ENCODE measurements around the gene ZNF664.

ZNF664 gene

DNA sequence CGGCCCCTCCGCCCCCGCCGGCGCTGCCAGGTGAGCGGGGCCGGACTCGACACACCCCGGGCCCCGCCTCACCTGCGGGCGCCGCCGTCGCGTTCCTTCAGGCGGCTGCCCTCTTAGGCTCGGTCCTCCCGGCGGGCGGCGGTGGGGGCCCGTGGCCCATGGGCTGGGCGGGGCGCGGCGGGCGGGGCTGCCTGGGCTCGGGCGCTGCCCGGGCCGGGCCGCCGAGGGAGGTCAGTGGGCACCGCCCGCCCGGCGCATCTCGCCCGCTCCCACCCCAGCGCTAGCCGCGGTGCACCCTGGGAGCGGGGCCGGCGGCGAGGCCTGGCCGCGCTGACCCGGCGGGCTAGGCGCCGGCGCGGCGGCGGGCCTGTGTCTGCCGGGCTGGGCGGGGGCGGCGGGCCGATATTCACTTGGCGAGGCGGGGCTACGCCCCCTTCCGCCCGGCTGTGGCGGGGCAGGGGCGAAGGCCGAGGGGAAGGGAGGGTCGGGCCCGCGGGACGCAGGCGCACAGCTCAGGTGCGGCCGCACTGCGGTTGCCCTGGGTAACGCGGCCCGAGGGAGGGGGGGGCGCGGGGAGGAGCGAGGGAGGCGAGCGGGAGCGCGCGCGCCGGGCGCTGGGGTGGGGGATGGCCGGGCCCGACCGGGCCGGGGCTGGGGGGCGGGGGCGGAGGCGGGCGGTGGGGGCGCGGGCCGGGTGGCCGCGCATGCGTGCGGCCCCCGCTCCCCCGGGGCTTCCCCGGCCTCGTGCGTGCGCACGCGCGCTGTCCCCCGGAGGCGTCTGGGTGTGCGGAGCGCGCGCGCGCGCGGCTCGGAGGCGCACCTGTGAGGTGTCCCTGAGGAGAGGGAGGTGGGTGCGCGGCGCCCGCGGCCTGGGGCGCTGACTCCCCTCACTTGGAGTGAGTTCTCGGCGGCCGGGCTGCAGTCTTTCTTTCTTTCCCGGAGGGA is at the start of gene ZNF664, which contains the start of gene CCDC92:
Gene ZNF664 (plus strand): TSS at position 759 of the 945 bp plus-strand sequence. CDS start 38,930 bp downstream, outside the sequence.
Gene CCDC92 (minus strand): TSS at position 375 of the 945 bp plus-strand sequence. CDS start 28,526 bp downstream, outside the sequence.
- DNase-seq: peak; percentile 98

DNA sequence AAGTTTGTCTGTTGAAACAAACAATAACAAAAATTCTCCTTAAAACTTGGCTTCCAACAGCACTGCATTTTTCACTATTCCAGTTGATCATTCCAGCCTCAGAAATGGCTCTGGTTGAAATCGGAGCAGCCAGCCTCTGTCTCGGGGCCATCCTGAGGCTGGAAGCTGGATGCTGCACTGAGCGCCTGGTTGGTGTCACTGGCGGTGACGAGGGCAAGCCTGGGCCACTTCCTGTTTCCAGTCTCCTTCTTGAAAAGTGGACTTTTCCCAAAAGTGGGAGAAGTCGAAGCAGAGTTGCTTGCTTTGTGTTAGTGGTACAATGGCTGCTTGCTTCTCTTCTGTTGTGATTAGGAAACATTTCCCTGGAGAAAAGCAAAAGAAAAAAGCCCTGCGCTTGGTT is 49.1 kb upstream of the ZNF664 start:
- DNase-seq: no peak

DNA sequence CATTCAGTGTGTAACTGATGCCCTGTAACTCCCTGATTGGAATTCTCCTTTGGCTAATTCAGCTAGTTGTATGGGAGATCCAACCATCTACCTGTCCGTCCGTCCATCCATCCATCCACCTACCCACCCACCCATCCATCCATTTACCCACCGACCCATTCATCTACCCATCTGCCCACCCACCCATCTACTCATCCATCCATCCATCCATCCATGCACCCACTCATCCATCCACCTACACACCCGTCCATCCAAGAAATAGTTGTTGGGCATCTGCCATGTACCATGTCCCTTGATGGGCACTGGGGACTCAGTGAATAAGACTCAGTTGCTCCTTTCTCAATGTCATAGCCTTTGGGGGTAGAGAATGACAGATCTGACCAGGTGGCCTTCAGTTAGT is 48.5 kb upstream of the ZNF664 start:
- no peak for DNase-seq

DNA sequence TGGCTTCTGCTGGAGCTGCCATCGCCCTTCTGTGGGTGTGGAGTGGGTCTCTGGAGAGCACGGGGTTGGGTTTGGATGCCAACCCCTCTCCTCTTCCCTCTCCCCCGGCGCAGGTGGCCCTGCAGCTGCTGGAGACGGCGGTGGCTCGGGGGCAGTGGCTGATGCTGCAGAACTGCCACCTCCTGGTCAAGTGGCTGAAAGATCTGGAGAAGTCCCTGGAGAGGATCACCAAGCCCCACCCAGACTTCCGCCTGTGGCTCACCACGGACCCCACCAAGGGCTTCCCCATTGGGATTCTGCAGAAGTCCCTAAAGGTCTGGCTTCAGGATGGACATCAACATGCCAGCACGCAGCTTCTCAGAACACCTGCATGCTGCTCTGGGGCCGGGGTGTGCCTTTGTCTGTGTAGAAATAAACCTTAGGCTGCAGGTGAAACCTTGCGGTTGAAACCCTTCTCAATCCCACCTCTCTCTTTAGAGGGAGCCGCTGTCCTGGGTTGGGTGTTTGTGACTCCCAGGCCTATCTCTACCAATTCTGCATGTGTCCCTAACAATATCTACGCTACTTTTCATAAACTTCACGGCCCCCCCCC is 44.6 kb upstream of the ZNF664 start:
- no peak for DNase-seq

DNA sequence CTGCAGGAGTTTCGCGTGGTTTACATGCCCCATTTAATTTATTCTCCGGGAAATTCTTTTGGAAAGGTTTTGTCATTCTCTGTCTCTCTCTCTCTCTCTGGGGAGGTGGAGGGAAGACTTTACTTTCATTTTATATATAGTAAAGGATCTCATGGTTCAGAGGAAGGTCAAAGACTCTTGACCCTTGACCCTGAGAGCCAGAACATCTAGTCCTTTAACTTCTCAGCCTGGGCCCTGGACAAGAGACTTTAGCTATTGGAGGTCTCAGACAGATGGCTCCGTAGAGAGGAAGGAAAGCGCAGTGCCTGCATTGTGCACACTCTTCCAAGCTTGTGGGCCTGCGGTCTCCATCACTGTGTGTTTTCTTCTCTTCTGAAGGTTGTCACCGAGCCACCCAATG is 44.1 kb upstream of the ZNF664 start:
- DNase-seq: no peak

DNA sequence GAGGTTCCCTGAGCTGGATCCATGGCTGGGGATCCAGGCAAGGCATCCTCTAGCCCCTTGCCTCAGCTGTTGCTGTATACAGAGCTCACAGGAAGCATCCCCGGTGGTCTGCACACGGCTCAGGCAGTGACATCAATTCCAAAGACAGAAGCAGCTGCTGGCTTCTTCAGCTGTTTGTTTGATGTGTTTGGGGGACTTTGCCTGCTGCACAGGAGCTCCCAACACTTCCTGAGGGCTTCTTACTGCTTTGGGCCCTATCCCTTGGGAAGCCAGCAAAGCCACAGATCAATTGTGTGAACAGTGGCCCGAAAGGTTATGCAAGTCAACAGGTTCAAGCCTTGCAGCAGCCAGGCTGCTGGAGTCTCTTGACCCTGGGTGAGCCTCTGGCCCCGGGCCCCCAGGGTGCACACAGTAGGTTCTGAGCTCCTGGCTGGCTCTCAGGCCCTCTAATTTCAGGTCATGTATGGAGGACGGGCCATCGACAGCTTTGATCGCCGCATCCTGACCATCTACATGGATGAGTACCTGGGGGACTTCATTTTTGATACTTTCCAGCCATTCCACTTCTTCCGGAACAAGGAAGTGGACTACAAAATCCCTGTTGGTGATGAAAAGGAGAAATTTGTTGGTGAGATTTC is 43.0 kb upstream of the ZNF664 start:
- DNase-seq: no peak

DNA sequence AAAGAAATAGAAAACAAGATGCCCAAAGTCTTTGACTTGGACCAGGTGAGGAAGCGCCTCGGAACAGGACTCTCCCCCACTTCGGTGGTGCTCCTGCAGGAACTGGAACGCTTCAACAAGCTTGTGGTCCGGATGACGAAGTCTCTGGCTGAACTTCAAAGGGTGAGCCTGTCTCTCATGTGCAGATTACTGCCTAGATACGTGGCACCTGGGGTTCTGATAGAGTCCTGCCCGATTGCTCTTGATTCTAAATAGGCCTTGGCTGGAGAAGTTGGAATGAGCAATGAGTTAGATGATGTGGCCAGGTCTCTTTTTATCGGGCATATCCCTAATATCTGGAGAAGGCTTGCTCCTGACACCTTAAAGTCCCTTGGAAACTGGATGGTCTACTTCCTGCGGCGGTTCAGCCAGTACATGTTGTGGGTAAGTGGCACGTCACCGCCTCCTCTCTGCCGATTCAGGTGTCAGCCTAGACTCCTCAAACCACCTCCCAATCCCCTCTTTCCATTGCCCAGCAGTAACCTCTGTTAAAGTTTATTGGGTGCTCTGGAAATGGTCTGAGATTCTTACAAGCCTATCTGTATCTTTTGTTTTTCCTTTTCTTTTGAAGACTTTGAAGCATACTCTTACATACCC is 41.2 kb upstream of the ZNF664 start:
- no peak for DNase-seq

DNA sequence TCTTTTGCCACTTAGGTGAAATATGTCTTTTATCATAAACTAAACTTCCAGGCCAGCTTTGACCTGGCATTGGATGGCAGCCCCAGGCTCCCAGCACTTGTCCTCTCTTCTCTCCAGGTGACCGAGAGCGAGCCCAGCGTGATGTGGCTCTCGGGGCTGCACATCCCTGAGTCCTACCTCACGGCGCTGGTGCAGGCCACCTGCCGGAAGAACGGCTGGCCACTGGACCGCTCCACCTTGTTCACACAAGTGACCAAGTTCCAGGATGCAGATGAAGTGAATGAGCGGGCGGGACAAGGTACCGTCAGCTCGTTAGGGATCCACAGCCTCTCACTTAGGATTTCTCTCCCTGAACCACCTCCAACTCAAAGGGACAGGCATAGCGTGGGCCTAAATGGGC is 39.8 kb upstream of the ZNF664 start:
- no peak for DNase-seq

DNA sequence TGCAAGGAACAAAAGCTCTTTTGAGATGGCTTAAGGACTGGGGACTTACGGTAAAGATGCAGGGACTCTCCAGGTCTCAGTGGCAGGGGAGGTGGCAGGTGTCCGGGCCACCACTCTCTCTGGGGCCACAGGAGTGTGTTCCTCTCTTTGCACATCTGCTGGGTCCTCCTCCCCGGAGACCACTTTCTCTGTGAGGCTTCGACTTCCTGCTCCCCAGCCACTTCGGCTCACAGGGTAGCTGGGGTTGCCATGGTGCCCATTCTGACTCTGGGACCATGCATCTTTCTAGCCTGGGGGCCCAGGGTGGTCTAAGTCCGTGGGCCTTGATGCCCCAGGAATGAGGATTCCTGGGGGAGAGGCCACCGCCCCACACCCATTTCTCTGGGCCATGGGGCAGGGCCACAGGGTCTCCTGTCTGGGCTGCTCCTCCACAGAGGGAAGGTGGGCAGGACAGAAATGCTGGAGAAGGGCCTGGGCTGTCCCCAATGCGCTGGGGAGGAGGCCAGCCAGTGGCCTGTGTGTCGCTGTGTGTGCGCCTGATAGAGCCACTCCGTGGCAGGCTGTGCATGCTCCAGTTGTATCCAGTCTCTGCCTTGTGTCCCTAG is 38.9 kb upstream of the ZNF664 start:
- DNase-seq: no peak

DNA sequence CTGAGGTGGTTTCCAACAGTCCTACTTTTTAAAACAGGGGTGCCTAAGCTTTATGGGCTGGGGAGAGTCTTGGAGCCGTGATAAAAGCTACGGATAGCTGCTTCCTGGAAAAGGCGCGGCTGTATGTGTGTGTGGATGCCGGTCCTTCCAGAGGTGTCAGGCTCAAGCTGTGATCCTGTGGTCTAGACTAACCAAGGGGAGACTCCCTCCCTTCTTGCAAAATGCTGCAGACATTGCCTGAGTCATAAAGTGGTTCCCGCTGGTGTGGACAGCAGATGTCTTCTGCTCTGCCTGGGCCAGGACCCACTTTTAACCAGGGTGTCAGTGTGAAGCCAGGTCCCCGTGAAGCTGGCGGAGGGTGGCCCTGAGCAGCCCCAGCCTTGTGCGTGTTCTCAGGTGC is 38.2 kb upstream of the ZNF664 start:
- DNase-seq: no peak

DNA sequence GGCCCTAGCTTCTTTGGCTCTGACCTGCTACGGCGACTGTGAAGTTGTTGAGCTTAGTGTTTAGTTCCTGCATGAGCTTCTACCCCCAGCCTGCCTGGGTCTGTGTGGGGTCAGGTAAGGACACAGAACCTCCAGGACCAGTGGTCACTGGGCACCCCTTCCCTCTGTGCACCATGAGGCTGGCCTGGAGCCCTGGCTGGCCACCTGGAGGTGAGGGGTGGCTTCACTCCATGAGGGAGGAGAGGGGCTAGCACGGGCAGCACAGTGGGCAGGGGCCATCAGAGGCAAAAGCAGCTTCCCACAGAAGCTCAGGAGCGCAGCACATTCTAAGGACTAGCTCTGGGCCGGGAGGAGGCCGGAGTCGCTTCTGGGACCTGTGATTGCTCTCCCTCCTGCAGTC is 37.1 kb upstream of the ZNF664 start:
- DNase-seq: no peak

DNA sequence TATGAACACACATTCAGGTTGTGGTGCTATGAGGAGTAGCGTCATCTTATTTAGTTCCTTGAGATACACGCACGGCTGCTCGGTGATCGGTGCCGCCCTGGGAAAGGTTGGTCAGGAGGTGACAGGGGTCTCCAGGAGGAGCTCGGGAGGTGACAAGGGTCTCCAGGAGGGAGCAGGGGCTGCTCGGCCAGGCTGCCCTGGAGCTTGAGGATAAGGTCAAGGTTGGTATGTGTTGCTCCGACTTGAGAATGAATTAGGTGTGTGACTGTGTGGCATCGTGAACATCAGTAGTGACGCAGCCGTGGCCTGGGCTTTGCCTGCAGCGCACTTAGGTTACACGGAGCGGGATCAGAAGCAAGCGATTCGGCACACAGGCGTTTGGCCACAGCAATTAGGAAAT is 36.5 kb upstream of the ZNF664 start:
- DNase-seq: no peak

DNA sequence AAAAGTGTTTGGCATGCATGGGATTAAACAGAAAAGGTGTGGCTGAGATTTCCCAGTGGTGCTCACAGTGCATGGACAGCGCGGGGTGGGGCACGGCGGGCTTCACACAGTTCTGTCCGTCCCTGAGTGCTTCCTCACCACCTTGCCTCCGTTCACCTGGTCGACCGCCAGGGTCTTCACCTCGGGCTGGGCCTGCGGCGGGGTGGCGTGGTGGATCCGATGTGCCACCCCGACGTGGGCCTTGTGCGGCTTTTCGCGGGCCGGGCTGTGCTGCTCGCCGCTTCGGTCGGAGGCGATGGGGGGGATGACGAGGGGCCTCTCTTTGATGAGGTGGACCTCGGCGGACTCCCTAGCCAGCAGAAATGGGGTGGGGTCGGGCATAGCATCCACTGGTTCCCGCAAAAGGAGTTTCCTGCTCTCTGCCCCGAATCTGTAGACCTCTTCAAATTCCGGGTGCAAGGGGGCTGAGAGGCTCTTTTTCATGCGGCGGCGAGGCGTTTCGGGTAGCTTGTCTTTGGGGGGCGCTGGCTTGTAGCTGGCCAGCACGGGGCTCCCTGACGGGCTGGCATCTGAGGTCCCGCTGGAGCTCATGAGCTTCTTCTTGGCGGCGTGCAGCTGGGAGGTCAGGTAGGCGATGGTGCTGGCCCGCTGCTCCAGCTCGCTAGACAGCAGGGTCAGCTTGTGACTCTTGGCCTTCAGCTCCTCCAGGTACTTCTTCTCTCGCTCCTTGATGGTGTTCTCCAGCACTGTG is 35.9 kb upstream of the ZNF664 start:
- no peak for DNase-seq

DNA sequence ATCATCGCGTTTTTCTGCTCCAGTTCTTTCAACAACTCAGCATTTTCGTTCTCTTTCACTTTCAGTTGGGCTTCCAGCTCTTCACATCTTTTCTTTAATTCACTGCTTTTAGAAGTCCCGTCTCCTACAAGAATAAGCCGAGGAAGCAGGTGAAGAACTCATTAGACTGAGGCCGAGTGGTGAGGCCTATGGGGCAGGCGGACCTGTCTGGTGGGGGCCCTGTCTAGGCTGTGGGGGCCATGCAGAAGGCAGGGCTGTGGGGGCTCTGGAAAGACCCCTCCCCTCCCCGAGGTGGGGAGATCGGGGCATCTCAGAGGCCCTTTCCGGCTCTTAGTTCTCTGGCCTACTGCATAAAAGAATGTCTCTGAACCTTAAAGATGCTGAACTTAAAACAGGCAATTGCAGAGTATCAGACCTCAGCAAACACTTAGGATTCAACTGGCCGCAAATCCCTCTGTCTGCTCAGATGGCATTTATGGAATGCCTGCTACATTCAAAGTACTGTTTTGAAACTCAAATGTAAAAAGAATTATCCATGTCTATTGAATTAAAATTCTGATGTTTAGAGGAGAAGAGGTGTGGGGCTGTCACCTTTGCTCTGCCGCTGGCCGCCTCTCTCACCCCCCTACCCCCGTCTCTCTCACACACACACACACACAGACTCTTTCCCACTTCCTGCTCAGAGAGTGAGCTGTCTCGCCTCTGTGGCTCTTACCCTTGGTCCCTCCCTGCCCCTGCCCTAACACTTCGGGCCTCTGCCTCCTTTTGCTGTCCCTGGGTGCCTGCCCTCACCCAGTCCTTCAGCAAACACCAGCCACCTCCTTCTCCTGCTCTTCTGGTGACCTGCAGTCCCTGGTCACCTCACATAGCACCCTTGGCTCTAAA is 35.1 kb upstream of the ZNF664 start:
- DNase-seq: peak; percentile 67

DNA sequence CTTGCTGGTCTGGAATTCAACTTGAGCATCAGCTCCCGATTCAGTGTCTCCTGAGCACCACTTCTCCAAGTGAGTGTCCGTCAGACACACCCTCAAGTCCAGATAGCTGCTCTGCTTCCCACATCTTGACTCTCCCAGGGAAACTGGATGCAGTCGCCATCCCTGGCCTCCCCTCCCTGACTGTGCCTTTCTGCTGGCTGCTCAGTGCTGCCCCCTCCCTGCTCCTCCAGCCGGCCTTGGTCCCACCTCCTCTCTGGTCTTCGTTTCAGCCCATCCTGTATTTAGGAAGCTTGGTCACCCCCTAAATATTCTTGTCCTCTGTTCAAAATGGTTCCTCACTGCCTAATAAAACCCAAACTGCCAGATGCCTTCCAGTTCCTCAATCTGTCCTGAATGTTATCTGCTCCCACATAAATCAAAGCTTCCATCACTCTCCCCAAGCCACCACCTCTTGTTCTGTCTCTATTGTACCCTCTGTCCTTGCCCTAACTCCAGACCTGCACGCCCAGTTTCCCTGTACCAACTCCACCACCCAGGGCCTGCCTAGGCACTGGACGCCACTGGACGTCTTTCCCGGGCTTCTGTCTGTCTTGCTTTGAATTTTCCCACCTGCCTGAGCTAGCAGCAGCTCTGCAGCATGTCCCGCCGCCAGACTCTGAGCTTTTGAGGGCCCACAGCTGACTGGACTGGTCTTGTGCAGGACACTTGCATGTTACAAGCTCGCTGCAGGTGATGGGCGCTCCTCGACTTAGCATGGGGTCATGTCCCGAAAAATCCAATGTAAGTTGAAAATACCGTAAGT is 34.1 kb upstream of the ZNF664 start:
- no peak for DNase-seq

DNA sequence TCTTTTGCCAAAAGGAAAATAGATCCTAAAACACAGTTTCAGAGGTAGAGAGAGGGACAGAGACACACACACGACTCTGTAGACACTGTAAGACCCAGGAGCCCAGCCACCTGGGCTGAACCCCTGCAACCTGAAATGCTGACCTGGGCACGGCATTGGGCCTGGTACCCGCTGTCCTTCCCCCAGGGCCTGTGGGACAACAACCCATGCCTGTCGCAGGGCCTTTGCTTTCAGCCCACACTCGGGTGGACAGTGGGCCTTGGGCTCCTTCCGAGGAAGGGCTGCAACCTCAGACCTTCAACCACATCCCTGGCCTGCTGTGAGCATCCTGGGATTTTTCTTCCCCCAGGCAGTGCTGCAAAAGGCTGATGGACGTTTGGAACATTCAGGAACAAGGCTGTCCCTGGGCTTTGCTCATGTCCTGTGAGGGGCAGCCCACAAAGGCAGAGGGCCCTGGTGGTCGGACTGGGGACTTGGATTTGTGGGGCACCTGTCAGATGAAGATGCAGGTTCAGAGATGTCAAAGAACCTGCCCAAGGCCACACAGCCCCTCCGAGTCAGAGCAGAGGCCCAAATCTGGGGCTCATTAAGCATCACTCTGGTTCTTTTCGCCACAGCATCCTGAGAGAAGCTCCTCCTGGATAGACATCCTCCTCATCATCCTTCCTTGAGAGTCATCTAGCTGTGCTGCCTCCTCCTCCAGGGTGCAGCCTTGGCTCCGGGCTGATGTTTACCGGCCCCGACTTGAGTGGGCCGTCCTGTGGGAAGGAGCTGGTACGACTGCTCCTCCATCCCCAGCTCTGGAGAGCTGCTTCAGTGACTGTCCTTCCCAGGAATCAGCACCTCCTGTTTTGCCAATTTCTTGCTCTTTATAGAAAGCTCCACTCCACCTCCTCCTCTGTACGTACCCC is 33.0 kb upstream of the ZNF664 start:
- DNase-seq: no peak

DNA sequence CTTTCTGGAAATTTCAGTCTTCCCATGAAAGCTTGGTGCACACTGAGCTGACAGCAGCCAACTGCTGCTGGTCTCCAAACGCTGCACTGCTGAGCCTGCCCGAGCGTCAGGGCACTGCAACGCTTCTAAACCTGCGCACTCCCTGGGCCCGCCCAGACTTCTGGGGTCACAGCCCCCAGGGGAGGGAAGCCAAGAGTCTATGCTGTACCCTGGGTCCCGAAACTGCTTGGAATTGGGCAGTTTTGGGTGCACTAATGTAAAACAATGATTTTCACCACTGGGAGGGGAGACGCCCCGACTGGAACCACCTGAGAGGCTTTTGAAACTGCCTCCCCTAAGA is 32.4 kb upstream of the ZNF664 start:
- DNase-seq: no peak

DNA sequence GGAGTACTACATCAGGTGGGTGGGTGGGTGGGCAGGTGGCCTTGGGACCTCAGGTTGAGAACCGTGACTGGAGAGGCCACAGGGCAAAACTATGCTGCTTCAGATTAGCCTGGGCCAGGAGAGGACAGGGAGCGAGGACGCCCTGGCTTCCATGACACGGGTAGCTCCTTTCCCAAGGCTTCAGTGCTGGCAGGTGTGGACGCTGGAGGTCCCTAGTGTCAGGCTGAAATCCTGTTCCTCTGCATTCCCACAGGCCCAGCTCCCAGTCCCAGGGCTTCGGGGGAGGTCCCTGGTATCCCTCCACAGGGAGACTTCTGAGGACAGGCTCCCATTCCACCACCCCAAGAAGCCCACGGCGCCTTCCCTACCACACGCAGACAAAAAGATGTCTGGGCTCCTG is 32.0 kb upstream of the ZNF664 start:
- DNase-seq: no peak

DNA sequence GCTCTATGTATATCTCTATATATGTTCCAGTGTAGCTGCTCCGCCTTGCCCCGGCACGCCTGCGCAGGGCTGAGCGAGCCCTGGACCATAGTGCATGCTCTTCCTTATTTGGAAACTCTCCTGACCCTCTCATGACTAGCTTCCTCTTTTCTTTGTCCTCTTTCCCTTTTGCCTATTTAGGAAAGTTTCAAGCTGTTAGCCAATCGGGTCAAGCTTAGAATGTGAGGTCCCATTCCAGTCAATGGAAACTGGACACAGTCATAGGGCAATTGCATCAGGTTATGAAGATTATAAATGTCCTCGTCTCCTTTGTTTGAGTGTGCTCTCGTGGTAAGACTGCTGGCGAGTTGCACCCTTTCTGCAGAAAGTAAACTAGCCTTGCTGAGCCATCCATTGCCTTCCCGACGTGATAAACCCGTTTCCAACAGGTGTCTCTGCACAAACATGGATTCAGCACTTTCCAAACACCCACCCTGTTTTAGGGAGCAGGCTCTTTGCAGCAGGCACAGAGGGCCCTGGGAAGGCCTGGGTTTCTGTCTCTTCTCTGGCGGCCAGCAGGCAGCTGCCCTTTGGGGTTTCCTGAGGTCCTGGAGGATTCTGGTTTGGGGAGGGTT is 31.3 kb upstream of the ZNF664 start:
- DNase-seq: no peak
